Activated CD4-positive, alpha-beta T cell treated with anti-CD3 and anti-CD28 coated beads, Interleukin-2, amount 50 U/mL, for 16 hours (primary cell): ENCODE results near the gene BECN2.
"Not testable (repeated sequence)": the region's sequence is repeated elsewhere in the genome, so short reads cannot be mapped to it uniquely, and the experiment has no call there.

Experiments used
- DNase-seq: peaks from one replicate; pipeline ENCODE4 v3.0.0-alpha.2; 2020

BECN2 gene

GRCh38 chr1:241979926-241980325 is 22.4 kb downstream of the BECN2 start:
- DNase-seq, result no peak

GRCh38 chr1:241985787-241986186 is 28.2 kb downstream of the BECN2 start:
- DNase-seq, result peak; percentile 3

- not testable (repeated sequence) for DNase-seq
Measured at GRCh38 chr1:241988389-241988930, 30.9 kb downstream of the BECN2 start.

GRCh38 chr1:241990040-241990439 is 32.5 kb downstream of the BECN2 start:
- no peak for DNase-seq

- DNase-seq, result no peak
Measured at GRCh38 chr1:241992734-241993133, 35.2 kb downstream of the BECN2 start.

GRCh38 chr1:241994171-241994570 is 36.6 kb downstream of the BECN2 start:
- no peak for DNase-seq

- no peak for DNase-seq
Measured at GRCh38 chr1:241997401-241997998, 39.9 kb downstream of the BECN2 start.

- DNase-seq, result peak; percentile 33
Measured at GRCh38 chr1:241998412-241998921, 40.9 kb downstream of the BECN2 start.

- DNase-seq, result no peak
Measured at GRCh38 chr1:241999026-241999425, 41.5 kb downstream of the BECN2 start, which contains the start of gene MAP1LC3C. MAP1LC3C (minus strand) TSS chr1:241999098; CDS start chr1:241999008, 90 bp downstream.

- DNase-seq, result no peak
Measured at GRCh38 chr1:242000434-242000833, 42.9 kb downstream of the BECN2 start.

- no peak for DNase-seq
Measured at GRCh38 chr1:242002072-242002471, 44.5 kb downstream of the BECN2 start.

- no peak for DNase-seq
Measured at GRCh38 chr1:242002510-242002909, 44.9 kb downstream of the BECN2 start.

- no peak for DNase-seq
Measured at GRCh38 chr1:242004751-242005495, 47.4 kb downstream of the BECN2 start.

GRCh38 chr1:242005866-242006535 is 48.4 kb downstream of the BECN2 start:
- DNase-seq, result no peak

GRCh38 chr1:242006976-242007375 is 49.4 kb downstream of the BECN2 start:
- DNase-seq, result no peak
